ENCODE data around the gene PLK3. TPM values are rescaled to one million over a fixed set of nuclear protein-coding genes. Genes with fewer than 3 reads are reported as not detected.
"Not testable (repeated sequence)": the region's sequence is repeated elsewhere in the genome, so short reads cannot be mapped to it uniquely, and the experiment has no call there.

PLK3 gene
- total and polyA plus RNA-seq, 4 donors, result 8.9 to 21.4 (median 13.7) TPM

DNA sequence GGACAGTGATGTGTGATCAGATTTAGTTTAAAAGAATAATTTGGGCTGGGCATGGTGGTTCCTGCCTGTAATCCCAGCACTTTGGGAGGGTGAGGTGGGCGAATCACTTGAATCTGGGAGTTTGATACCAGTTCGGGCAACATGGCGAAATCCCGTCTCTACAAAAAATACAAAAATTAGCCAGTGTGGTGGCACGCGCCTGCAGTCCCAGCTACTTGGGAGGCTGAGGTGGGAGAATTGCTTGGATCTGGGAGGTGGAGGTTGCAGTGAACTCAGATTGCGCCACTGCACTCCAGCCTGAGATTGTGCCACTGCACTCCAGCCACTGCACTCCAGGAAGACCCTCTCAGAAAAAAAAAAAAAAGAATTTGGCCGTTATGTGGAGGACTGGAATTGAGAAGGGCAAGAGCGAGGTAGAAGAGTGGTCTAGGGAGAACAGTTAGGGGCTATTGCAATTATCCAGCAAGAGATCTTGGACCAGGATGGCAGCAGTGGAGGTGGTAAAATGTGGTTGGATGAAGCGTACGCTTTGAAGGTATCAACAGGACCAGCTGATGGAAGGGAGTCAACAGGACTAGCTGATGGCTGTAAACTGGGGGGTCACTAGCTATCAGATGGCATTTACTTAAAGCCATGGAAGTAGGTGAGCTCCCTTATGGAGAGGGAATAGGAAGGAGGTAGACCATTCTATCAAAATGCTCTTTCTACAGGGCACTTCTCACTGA, 17.8 kb downstream of the PLK3 start:
- peaks cover 26% of the 10 kb centered on the region for H3K4me1 ChIP-seq (ENCODE audit: control insufficient read depth, insufficient read depth, low read length)
- H3K36me3 ChIP-seq (ENCODE audit: control insufficient read depth, insufficient read depth, low read length), result peaks cover 18% of the 10 kb centered on the region
- 93% methylated on average over 5 of the region's 11 CpGs for WGBS (ENCODE audit: insufficient coverage)
- no peak overlapping the region for H3K27ac ChIP-seq (ENCODE audit: low read depth, low read length)
- H3K9me3 ChIP-seq (ENCODE audit: control insufficient read depth, insufficient read depth, low read length), result no peaks in the 10 kb centered on the region
- H3K27me3 ChIP-seq (ENCODE audit: control insufficient read depth, insufficient read depth, low read length), result peaks cover 3% of the 10 kb centered on the region
- DNase-seq (ENCODE audit: low read depth in 4 of 6, low spot score in 6 of 6), result peak in 1 of 6 donors; percentile 0
- no peak overlapping the region for H3K4me3 ChIP-seq (ENCODE audit: low read depth, low read length)

DNA sequence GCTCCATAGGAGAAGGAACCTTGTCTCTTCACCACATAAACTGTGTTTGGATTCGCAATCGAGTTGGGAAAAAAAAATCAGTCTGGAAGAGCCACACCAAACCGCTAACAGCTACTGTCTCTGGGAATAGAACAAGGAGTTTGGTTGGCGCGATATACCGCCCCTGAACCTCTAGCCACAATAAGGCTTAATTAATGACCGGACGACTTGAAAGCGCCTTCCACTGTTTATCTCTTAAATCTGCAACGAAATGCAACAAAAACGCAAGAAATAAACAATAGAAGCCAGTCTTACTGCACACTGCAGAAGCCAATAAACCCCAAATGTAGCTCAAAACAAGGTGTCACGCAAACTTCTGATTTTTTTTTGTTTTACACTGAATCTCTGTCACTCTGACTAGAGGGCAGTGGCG, 19.0 kb downstream of the PLK3 start:
- WGBS (ENCODE audit: insufficient coverage), result 1% methylated on average over 11 of the region's 13 CpGs
- no peaks in the 10 kb centered on the region for H3K9me3 ChIP-seq (ENCODE audit: control insufficient read depth, insufficient read depth, low read length)
- H3K27me3 ChIP-seq (ENCODE audit: control insufficient read depth, insufficient read depth, low read length), result peaks cover 3% of the 10 kb centered on the region
- H3K4me3 ChIP-seq (ENCODE audit: low read depth, low read length), result peak overlapping the region; percentile 67
- peaks cover 25% of the 10 kb centered on the region for H3K36me3 ChIP-seq (ENCODE audit: control insufficient read depth, insufficient read depth, low read length)
- peak overlapping the region; percentile 95 for H3K27ac ChIP-seq (ENCODE audit: low read depth, low read length)
- H3K4me1 ChIP-seq (ENCODE audit: control insufficient read depth, insufficient read depth, low read length), result peaks cover 13% of the 10 kb centered on the region
- DNase-seq (ENCODE audit: low read depth in 4 of 6, low spot score in 6 of 6), result no peak

DNA sequence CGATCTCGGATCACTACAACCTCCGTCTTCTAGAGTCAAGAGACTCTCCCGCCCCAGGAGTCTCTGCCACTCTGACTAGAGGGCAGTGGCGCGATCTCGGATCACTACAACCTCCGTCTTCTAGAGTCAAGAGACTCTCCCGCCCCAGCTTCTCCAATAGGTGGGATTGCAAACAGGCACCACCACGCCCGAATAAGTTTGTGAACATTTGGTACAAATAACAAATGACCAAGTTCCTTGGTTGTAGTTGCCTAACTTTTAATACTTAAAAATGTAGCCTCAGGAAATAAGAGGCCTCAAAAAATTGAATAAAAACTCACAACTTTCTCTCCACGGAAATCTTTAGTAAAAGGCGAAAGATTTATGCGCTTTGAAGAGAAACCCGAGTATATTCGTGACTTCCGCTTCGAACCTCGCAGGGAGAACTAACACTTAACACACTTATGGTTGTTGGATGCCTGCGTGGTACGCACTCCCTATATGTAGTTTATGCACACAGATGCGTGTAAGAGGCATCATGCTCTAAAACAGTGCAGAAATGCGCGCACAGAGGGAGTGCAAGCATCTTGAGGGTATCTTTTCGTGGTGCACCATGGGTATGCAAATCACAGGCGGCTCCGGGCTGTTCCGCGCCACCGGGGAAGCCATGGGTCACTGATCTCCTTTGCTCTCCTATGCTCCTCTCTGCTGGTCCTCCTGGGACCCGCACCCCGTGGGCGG, 19.6 kb downstream of the PLK3 start:
- H3K9me3 ChIP-seq (ENCODE audit: control insufficient read depth, insufficient read depth, low read length), result no peaks in the 10 kb centered on the region
- peaks cover 9% of the 10 kb centered on the region for H3K4me1 ChIP-seq (ENCODE audit: control insufficient read depth, insufficient read depth, low read length)
- peak in 2 of 6 donors; percentile 84 for DNase-seq (ENCODE audit: low read depth in 4 of 6, low spot score in 6 of 6)
- peak overlapping the region; percentile 67 for H3K4me3 ChIP-seq (ENCODE audit: low read depth, low read length)
- H3K27ac ChIP-seq (ENCODE audit: low read depth, low read length), result peak overlapping the region; percentile 95
- 7% methylated on average over 22 of the region's 33 CpGs for WGBS (ENCODE audit: insufficient coverage)
- peaks cover 28% of the 10 kb centered on the region for H3K36me3 ChIP-seq (ENCODE audit: control insufficient read depth, insufficient read depth, low read length)
- H3K27me3 ChIP-seq (ENCODE audit: control insufficient read depth, insufficient read depth, low read length), result peaks cover 3% of the 10 kb centered on the region

DNA sequence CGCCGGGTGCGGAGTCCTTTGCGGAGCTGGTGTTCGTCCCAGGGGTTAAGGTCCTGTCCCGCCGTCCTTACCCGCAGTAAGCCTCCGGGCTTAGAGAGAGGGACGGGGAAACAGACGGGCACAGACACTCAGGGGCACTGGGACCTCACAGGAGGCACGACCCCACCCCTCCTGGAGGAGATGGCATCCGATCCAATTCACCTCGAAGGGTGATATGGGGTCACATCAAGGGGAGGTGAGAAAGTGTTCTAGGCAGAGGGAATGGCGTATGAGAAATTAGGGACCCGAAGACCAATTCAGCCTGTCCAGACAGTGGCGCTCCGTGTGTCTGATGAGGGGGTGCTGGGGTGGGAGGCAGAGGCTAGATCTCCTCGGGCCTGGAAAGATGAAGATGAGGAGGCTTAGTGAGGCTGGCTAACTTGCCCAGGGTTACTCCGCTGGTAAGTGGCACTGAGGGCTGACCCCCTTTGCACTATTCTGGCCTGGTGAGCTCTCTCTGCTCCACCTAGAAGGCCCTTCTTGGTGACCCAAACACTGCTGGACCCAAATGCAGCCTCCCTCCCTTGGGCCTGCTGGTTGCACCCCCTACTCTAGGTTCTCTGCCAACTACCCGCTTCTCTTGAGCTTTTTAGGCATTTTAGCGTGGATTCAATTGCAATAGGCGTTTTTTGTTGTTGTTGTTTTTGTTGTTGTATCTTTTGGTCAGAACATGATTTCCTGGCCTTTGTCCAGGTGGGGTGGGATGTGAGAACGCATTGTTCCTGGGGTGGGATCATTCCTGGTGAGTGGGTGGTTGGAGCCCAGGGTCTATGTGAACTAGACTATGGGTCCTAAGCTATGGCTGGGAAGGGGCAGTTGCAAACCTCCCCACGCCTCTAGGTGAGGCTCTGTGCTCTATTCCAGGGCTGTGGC, 20.4 kb downstream of the PLK3 start:
- WGBS (ENCODE audit: insufficient coverage), result 39% methylated on average over 21 of the region's 25 CpGs
- H3K27me3 ChIP-seq (ENCODE audit: control insufficient read depth, insufficient read depth, low read length), result peaks cover 3% of the 10 kb centered on the region
- no peak for DNase-seq (ENCODE audit: low read depth in 4 of 6, low spot score in 6 of 6)
- H3K36me3 ChIP-seq (ENCODE audit: control insufficient read depth, insufficient read depth, low read length), result peaks cover 28% of the 10 kb centered on the region
- H3K4me3 ChIP-seq (ENCODE audit: low read depth, low read length), result peak overlapping the region; percentile 67
- peak overlapping the region; percentile 95 for H3K27ac ChIP-seq (ENCODE audit: low read depth, low read length)
- no peaks in the 10 kb centered on the region for H3K9me3 ChIP-seq (ENCODE audit: control insufficient read depth, insufficient read depth, low read length)
- H3K4me1 ChIP-seq (ENCODE audit: control insufficient read depth, insufficient read depth, low read length), result peaks cover 9% of the 10 kb centered on the region

DNA sequence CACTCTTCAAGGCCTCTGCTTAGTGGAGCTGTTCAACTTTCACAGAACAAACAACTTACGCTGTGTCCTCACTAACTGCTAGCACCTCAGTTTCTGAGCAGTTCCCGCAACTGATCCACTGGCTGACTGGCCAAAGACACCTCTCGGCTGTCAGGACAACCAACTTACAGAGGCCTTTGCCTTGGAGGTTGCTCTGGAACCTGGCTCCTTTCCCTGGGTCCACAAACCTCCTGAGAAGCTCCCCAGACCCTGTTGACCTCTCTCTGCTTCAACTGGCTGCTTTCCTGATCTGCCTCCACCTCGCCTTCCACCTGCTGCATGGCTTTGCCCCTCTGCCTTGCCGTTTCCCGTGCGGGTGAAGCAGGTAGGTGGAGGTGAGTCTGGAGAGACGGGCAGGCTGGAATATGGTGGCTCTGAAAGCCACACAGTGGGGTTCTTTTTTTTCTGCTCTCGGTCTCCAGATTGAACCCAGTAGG, 21.1 kb downstream of the PLK3 start:
- H3K27ac ChIP-seq (ENCODE audit: low read depth, low read length), result no peak overlapping the region
- H3K9me3 ChIP-seq (ENCODE audit: control insufficient read depth, insufficient read depth, low read length), result no peaks in the 10 kb centered on the region
- 97% methylated on average over 8 of the region's 9 CpGs for WGBS (ENCODE audit: insufficient coverage)

DNA sequence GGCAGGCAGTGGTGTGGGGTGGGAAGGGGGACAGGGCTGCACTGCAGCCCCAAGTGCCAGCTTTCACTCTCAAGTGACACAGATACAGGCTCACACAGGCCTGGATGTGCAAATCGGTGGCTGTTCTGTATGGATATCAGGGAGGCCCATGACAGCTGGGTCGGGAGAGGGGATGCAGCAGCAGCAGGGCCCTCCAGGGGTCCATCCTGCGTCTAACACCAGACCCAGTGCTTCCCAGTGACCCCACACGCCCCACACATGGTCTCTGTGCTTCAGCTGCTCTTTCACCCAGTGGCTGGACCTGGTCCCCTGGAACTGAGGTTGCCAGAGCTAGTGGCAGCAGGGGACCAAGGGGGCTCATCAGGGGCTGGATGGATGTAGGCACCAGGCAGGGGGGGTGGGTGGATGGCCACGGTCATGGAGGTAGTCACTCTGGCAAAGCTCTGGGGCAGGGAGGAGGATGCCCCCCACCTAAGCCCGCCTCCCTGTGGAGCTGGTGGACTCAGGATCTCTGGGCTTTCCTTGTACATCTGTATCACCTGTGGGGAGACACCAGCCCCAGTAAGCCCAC, 22.0 kb downstream of the PLK3 start:
- peaks cover 41% of the 10 kb centered on the region for H3K36me3 ChIP-seq (ENCODE audit: control insufficient read depth, insufficient read depth, low read length)
- no peaks in the 10 kb centered on the region for H3K9me3 ChIP-seq (ENCODE audit: control insufficient read depth, insufficient read depth, low read length)
- no peak overlapping the region for H3K4me3 ChIP-seq (ENCODE audit: low read depth, low read length)
- H3K4me1 ChIP-seq (ENCODE audit: control insufficient read depth, insufficient read depth, low read length), result peaks cover 9% of the 10 kb centered on the region
- H3K27ac ChIP-seq (ENCODE audit: low read depth, low read length), result no peak overlapping the region
- DNase-seq (ENCODE audit: low read depth in 4 of 6, low spot score in 6 of 6), result no peak
- peaks cover 3% of the 10 kb centered on the region for H3K27me3 ChIP-seq (ENCODE audit: control insufficient read depth, insufficient read depth, low read length)
- 75% methylated on average over 6 of the region's 6 CpGs for WGBS (ENCODE audit: insufficient coverage)

More for the DNA sequence above, 21.1 kb downstream of the PLK3 start:
- Histone ChIP-seq H3K36me3 (ENCODE audit: control insufficient read depth, insufficient read depth, low read length) (peaks cover 32% of the 10 kb centered on the region), H3K27me3 (ENCODE audit: control insufficient read depth, insufficient read depth, low read length) (peaks cover 3% of the 10 kb centered on the region), H3K4me1 (ENCODE audit: control insufficient read depth, insufficient read depth, low read length) (peaks cover 9% of the 10 kb centered on the region), H3K4me3 (ENCODE audit: low read depth, low read length) (no peak overlapping the region)
- DNase-seq (ENCODE audit: low read depth in 4 of 6, low spot score in 6 of 6), result no peak

DNA sequence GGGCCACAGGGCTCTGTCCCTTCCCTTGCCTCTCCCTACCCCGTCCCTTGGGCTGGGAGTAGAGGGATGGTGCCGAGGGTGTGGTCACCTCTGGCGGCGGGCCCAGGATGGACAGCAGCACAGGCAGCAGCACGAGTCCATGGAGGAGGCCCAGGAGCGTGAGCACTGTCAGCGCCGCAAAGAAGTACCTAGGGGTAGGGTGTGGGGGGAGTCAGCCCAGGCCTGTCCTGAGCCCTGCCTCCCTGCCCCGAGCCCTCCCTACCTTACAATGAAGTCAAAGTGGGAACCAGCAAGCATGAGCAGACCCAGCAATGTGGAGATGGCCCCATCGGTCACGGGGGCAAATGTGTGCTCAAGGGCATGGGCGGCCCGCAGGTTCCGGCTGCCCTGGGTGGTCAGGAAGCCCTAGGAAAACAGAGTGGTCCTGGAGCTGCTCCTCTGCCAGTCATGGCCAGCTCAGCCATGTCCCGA, 22.8 kb downstream of the PLK3 start:
- H3K9me3 ChIP-seq (ENCODE audit: control insufficient read depth, insufficient read depth, low read length), result no peaks in the 10 kb centered on the region
- peaks cover 9% of the 10 kb centered on the region for H3K4me1 ChIP-seq (ENCODE audit: control insufficient read depth, insufficient read depth, low read length)
- 93% methylated on average over 9 of the region's 15 CpGs for WGBS (ENCODE audit: insufficient coverage)
- peaks cover 3% of the 10 kb centered on the region for H3K27me3 ChIP-seq (ENCODE audit: control insufficient read depth, insufficient read depth, low read length)
- H3K27ac ChIP-seq (ENCODE audit: low read depth, low read length), result no peak overlapping the region
- H3K36me3 ChIP-seq (ENCODE audit: control insufficient read depth, insufficient read depth, low read length), result peaks cover 49% of the 10 kb centered on the region
- no peak overlapping the region for H3K4me3 ChIP-seq (ENCODE audit: low read depth, low read length)
- no peak for DNase-seq (ENCODE audit: low read depth in 4 of 6, low spot score in 6 of 6)

DNA sequence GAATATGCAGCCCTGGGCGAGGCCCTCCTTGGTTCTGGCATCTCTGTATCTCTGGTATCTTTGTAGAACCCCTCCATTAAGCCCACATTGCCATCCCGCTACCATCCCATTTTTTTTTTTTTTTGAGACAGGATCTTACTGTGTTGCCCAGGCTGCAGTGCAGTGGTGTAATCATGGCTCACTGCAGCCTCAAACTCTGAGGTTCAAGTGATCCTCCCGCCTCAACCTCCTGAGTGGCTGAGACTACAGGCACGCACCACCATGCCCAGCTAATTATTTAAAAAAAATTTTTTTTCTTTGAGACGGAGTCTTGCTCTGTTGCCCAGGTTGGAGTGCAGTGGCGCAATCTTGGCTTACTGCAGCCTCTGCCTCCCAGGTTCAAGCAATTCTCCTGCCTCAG, 24.2 kb downstream of the PLK3 start:
- H3K27me3 ChIP-seq (ENCODE audit: control insufficient read depth, insufficient read depth, low read length); DNase-seq (ENCODE audit: low read depth in 4 of 6, low spot score in 6 of 6); H3K4me1 ChIP-seq (ENCODE audit: control insufficient read depth, insufficient read depth, low read length); H3K27ac ChIP-seq (ENCODE audit: low read depth, low read length); H3K4me3 ChIP-seq (ENCODE audit: low read depth, low read length); H3K9me3 ChIP-seq (ENCODE audit: control insufficient read depth, insufficient read depth, low read length): not testable (repeated sequence)
- WGBS (ENCODE audit: insufficient coverage), result 100% methylated on average over 5 of the region's 6 CpGs
- peaks cover 63% of the 10 kb centered on the region for H3K36me3 ChIP-seq (ENCODE audit: control insufficient read depth, insufficient read depth, low read length)

All from spinal cord (tissue), 10 donors.